ENCODE results near the gene ACTG2. TPM values are rescaled to one million over a fixed set of nuclear protein-coding genes. Genes with fewer than 3 reads are reported as not detected.

The ACTG2 gene
- total and polyA plus RNA-seq, 4 donors: 0.46 to 9.0 (median 4.3) TPM

DNA sequence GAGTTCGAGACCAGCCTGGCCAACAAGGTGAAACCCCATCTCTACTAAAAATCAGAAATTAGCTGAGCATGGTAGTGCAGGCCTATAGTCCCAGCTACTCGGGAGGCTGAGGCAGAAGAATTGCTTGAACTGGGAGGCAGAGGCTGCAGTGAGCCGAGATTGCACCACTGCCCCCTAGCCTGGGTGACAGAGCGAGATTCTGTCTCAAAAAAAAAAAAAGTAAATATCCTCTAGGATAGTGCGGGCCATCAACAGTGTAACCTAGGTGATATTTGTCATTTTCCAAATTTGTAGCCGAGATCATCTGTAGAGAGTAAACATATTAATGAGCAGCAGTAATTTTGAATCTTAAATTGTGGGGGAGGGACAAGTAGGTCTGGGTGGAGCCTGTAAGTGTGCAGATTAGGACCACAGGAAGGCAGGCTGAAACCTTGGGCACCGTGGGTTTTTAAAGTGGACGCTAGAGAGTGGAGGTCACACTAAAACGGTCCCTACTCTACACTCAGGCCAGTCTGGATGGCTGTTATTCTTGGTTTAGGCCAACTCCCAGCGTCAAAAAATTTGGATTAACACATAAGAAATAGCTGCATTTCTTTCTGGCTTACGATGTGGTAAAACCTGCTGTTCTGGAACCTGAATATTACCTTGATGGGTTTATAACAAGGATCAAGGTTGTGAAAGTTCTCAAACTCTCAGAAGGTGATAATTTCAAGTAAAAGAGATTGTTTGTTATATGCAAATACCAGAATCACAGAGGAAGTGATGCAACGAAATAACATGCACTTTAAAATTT, 69.2 kb downstream of the ACTG2 start:
- H3K27me3 ChIP-seq (ENCODE audit: control insufficient read depth in 4 of 4, insufficient read depth in 4 of 4, low read length in 3 of 4): no peaks in the 10 kb centered on the region
- H3K9me3 ChIP-seq (ENCODE audit: control insufficient read depth in 4 of 4, low read length in 3 of 4): peaks cover 0 to 4% (median 0%) of the 10 kb centered on the region in 4 donors
- H3K36me3 ChIP-seq (ENCODE audit: control insufficient read depth in 4 of 4, insufficient read depth in 3 of 4, low read depth in 1 of 4, low read length in 3 of 4): peaks cover 3 to 26% (median 18%) of the 10 kb centered on the region in 4 donors
- WGBS: 91% methylated on average over 12 of the region's 12 CpGs
- TF ChIP-seq, protein P1, sequence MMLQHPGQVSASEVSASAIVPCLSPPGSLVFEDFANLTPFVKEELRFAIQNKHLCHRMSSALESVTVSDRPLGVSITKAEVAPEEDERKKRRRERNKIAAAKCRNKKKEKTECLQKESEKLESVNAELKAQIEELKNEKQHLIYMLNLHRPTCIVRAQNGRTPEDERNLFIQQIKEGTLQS (IDR thresholded peaks at IDR 0.05): no peak
- TF ChIP-seq, protein P2, sequence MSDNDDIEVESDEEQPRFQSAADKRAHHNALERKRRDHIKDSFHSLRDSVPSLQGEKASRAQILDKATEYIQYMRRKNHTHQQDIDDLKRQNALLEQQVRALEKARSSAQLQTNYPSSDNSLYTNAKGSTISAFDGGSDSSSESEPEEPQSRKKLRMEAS (IDR thresholded peaks at IDR 0.05): no peak
- no peak for TF ChIP-seq SP1 (IDR thresholded peaks at IDR 0.05)
- H3K27ac ChIP-seq (ENCODE audit: low read depth in 1 of 2, low read length in 2 of 2): no peak overlapping the region
- no peaks in the 10 kb centered on the region for H3K4me1 ChIP-seq (ENCODE audit: control insufficient read depth in 4 of 4, insufficient read depth in 4 of 4, low read length in 3 of 4)
- H3K4me3 ChIP-seq (ENCODE audit: low read depth in 1 of 3, low read length in 3 of 3): no peak overlapping the region
- DNase-seq (ENCODE audit: low spot score): no peak
- no peak overlapping the region for H3K9ac ChIP-seq (ENCODE audit: low read depth in 1 of 2, low read length in 2 of 2)

DNA sequence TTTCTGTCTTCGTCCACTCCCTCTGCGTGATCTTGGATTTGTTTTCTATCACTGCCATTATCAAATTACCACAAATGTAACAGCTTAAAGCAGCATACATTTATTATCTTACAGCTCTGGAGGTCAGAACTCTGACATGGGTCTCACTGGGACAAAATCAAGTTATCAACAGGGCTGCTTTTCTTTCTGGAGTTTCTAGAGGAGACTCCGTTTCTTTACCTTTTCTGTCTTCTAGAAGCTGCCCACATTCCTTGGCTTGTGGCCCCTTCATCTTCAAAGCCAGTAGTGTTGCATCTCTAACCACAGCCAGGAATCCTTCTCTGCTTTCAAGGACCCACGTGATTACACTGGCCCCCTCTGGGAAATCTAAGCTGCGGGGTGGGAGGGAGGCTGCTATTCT, 70.0 kb downstream of the ACTG2 start:
- H3K9ac ChIP-seq (ENCODE audit: low read depth in 1 of 2, low read length in 2 of 2): no peak overlapping the region
- no peak for DNase-seq (ENCODE audit: low spot score)
- peaks cover 3 to 20% (median 16%) of the 10 kb centered on the region in 4 donors for H3K36me3 ChIP-seq (ENCODE audit: control insufficient read depth in 4 of 4, insufficient read depth in 3 of 4, low read depth in 1 of 4, low read length in 3 of 4)
- no peaks in the 10 kb centered on the region for H3K27me3 ChIP-seq (ENCODE audit: control insufficient read depth in 4 of 4, insufficient read depth in 4 of 4, low read length in 3 of 4)
- no peak overlapping the region for H3K4me3 ChIP-seq (ENCODE audit: low read depth in 1 of 3, low read length in 3 of 3)
- 74% methylated on average over 5 of the region's 5 CpGs for WGBS
- TF ChIP-seq, protein P3, sequence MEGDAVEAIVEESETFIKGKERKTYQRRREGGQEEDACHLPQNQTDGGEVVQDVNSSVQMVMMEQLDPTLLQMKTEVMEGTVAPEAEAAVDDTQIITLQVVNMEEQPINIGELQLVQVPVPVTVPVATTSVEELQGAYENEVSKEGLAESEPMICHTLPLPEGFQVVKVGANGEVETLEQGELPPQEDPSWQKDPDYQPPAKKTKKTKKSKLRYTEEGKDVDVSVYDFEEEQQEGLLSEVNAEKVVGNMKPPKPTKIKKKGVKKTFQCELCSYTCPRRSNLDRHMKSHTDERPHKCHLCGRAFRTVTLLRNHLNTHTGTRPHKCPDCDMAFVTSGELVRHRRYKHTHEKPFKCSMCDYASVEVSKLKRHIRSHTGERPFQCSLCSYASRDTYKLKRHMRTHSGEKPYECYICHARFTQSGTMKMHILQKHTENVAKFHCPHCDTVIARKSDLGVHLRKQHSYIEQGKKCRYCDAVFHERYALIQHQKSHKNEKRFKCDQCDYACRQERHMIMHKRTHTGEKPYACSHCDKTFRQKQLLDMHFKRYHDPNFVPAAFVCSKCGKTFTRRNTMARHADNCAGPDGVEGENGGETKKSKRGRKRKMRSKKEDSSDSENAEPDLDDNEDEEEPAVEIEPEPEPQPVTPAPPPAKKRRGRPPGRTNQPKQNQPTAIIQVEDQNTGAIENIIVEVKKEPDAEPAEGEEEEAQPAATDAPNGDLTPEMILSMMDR (IDR thresholded peaks at IDR 0.05; ENCODE audit: low read depth, low read length, missing input control): no peak
- TF ChIP-seq NR2F2 (IDR thresholded peaks at IDR 0.05): no peak
- H3K9me3 ChIP-seq (ENCODE audit: control insufficient read depth in 4 of 4, low read length in 3 of 4): peaks cover 0 to 4% (median 0%) of the 10 kb centered on the region in 4 donors
- no peaks in the 10 kb centered on the region for H3K4me1 ChIP-seq (ENCODE audit: control insufficient read depth in 4 of 4, insufficient read depth in 4 of 4, low read length in 3 of 4)
- H3K27ac ChIP-seq (ENCODE audit: low read depth in 1 of 2, low read length in 2 of 2): no peak overlapping the region

DNA sequence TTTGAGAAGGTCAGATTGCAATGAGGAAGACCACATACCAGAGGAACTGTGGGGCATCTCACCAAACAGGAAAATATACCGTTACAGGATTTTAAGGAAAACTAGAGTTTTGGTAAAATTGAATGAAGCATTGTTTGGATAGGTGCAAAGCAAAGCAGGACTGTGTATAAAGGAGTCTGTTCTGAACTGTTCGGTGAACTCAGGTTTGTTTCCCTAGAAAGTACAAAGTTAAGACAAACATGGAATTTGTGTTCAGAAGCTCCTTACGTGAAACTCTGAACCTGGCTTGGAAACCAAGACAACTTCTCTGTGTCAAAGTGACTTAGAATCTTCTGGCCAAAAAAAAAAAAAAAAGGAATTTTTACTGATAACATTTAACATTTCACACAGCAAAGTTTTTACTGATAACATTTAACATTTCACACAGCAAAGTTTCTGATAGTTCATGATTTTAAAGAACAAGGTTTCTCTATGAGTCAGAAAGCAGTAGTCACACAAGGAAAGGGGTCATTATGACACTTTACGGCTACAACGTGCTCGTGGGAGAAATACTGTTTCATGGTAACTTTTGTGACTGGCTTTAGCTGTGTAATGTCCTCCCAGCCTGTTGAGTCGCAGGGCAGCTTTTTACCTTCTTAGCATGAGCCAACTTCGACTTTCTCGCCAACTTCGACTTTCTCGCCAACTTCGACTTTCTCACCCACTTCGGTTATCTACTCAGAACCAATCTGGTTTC, 70.7 kb downstream of the ACTG2 start:
- Histone ChIP-seq H3K9ac (ENCODE audit: low read depth in 1 of 2, low read length in 2 of 2) (no peak overlapping the region), H3K9me3 (ENCODE audit: control insufficient read depth in 4 of 4, low read length in 3 of 4) (peaks cover 0 to 4% (median 0%) of the 10 kb centered on the region in 4 donors), H3K36me3 (ENCODE audit: control insufficient read depth in 4 of 4, insufficient read depth in 3 of 4, low read depth in 1 of 4, low read length in 3 of 4) (peaks cover 1 to 13% (median 11%) of the 10 kb centered on the region in 4 donors), H3K27ac (ENCODE audit: low read depth in 1 of 2, low read length in 2 of 2) (no peak overlapping the region), H3K27me3 (ENCODE audit: control insufficient read depth in 4 of 4, insufficient read depth in 4 of 4, low read length in 3 of 4) (no peaks in the 10 kb centered on the region), H3K4me1 (ENCODE audit: control insufficient read depth in 4 of 4, insufficient read depth in 4 of 4, low read length in 3 of 4) (no peaks in the 10 kb centered on the region), H3K4me3 (ENCODE audit: low read depth in 1 of 3, low read length in 3 of 3) (no peak overlapping the region)
- TF ChIP-seq JUND (IDR thresholded peaks at IDR 0.05): no peak
- no peak for TF ChIP-seq YY1 (IDR thresholded peaks at IDR 0.05)
- TF ChIP-seq FOXA1 (IDR thresholded peaks at IDR 0.05): no peak
- no peak for TF ChIP-seq GABPA (IDR thresholded peaks at IDR 0.05 in 1 of 2, conservative IDR thresholded peaks at IDR 0.05 in 1 of 2)
- no peak for TF ChIP-seq RXRA (IDR thresholded peaks at IDR 0.05)
- TF ChIP-seq, protein P1 (IDR thresholded peaks at IDR 0.05): no peak
- no peak for TF ChIP-seq REST (IDR thresholded peaks at IDR 0.05)
- TF ChIP-seq TAF1 (conservative IDR thresholded peaks at IDR 0.05): no peak
- DNase-seq (ENCODE audit: low spot score): no peak
- 77% methylated on average over 13 of the region's 13 CpGs for WGBS
